Activated CD4-positive, alpha-beta T cell treated with anti-CD3 and anti-CD28 coated beads, Interleukin-2, amount 10 ng/mL, durations not matched to agents 24 days and 14 days (primary cell): ENCODE measurements around the gene PCDHGB6. TPM values are rescaled to one million over a fixed set of nuclear protein-coding genes. Genes with fewer than 3 reads are reported as not detected.
"Not testable (repeated sequence)": the region's sequence is repeated elsewhere in the genome, so short reads cannot be mapped to it uniquely, and the experiment has no call there.

ENCODE experiments used
- DNase-seq: peaks from one replicate; pipeline ENCODE4 v3.0.0; 2022
- H3K27ac Mint-ChIP-seq: one replicate; pipeline ENCODE4 v1.8.0; 2022; ENCODE audit warnings: mild to moderate bottlenecking, mixed read lengths
- H3K27me3 Mint-ChIP-seq: one replicate; pipeline ENCODE4 v1.8.0; 2022; ENCODE audit warnings: mixed read lengths
- H3K36me3 Mint-ChIP-seq: one replicate; pipeline ENCODE4 v1.8.0; 2022; ENCODE audit warnings: low read depth, mild to moderate bottlenecking, mixed read lengths
- H3K4me1 Mint-ChIP-seq: one replicate; pipeline ENCODE4 v1.8.0; 2021; ENCODE audit warnings: mixed read lengths
- H3K4me3 Mint-ChIP-seq: one replicate; pipeline ENCODE4 v1.8.0; 2022; ENCODE audit warnings: mild to moderate bottlenecking, moderate library complexity, mixed read lengths
- H3K9me3 Mint-ChIP-seq: one replicate; pipeline ENCODE4 v1.8.0; 2021; ENCODE audit warnings: mixed read lengths
- intact Hi-C: fragments of 100-400 bp; cut with micrococcal nuclease; formaldehyde crosslinking; loops from one replicate; pipeline ENCODE4 v1.15.1; 2023
- total RNA-seq: library from RNA; stranded (reverse); gene quantifications from 2 replicates; pipeline ENCODE4 v1.2.3, GENCODE V29; 2022

The PCDHGB6 gene
- total RNA-seq, 1 donor from 2014 or later, result 0.14 TPM

- Mint-ChIP-seq H3K4me1 (peaks cover 28% of the 10 kb centered on the region), H3K9me3 (peaks cover 42% of the 10 kb centered on the region), H3K4me3 (peak within 1 kb of the TSS; percentile 82), H3K27me3 (peaks cover 66% of the 10 kb centered on the region), H3K27ac (peak within 1 kb of the TSS; percentile 53)
- peak; percentile 87 for DNase-seq
- H3K36me3 Mint-ChIP-seq, intact Hi-C loops: not testable (repeated sequence)
These were observed 9.8 kb downstream of the PCDHGB6 start, which contains the start of gene PCDHGB7 for GRCh38 chr5:141417494-141418172. Gene PCDHGB7 (plus strand): TSS chr5:141417677. CDS start chr5:141417860, 183 bp downstream.

DNA sequence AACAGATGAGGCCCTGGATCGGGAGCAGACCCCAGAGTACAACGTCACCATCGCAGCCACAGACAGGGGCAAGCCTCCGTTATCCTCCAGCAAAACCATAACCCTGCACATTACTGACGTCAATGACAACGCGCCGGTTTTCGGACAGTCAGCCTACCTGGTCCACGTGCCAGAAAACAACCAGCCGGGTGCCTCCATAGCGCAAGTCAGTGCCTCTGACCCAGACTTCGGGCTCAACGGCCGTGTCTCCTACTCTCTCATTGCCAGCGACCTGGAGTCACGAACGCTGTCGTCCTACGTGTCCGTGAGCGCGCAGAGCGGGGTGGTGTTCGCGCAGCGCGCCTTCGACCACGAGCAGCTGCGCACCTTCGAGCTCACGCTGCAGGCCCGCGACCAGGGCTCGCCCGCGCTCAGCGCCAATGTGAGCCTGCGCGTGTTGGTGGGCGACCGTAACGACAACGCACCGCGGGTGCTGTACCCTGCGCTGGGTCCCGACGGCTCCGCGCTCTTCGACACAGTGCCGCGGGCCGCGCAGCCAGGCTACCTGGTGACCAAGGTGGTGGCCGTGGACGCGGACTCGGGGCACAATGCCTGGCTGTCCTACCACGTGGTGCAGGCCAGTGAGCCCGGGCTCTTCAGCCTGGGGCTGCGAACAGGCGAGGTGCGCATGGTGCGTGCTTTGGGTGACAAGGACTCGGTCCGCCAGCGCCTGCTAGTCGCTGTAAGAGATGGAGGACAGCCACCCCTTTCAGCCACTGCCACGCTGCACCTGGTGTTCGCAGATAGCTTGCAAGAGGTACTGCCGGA lies 11.5 kb downstream of the PCDHGB6 start:
- Mint-ChIP-seq H3K4me3 (no peak overlapping the region), H3K27me3 (peaks cover 61% of the 10 kb centered on the region), H3K4me1 (peaks cover 20% of the 10 kb centered on the region), H3K27ac (peak overlapping the region; percentile 50), H3K9me3 (peaks cover 35% of the 10 kb centered on the region), H3K36me3 (peaks cover 5% of the 10 kb centered on the region)
- peak; percentile 50 for DNase-seq
- intact Hi-C loops, result no loop called here

- peaks cover 53% of the 10 kb centered on the region for H3K27me3 Mint-ChIP-seq
- H3K36me3 Mint-ChIP-seq, result peaks cover 5% of the 10 kb centered on the region
- peak within 1 kb of the TSS; percentile 84 for H3K4me3 Mint-ChIP-seq
- peak; percentile 85 for DNase-seq
- H3K4me1 Mint-ChIP-seq, result peaks cover 18% of the 10 kb centered on the region
- H3K27ac Mint-ChIP-seq, result peak within 1 kb of the TSS; percentile 30
- intact Hi-C loops, result loop anchor here (2.0 to 5.0 kb wide), 3 partner anchors 56 to 104 kb away; partner anchors contain the start of gene PCDHGC3
- peaks cover 31% of the 10 kb centered on the region for H3K9me3 Mint-ChIP-seq
These were observed 13.2 kb downstream of the PCDHGB6 start, which contains the start of gene PCDHGA11 for GRCh38 chr5:141420855-141421488. Gene PCDHGA11 (plus strand): TSS chr5:141421051. CDS start chr5:141421228, 177 bp downstream.

DNA sequence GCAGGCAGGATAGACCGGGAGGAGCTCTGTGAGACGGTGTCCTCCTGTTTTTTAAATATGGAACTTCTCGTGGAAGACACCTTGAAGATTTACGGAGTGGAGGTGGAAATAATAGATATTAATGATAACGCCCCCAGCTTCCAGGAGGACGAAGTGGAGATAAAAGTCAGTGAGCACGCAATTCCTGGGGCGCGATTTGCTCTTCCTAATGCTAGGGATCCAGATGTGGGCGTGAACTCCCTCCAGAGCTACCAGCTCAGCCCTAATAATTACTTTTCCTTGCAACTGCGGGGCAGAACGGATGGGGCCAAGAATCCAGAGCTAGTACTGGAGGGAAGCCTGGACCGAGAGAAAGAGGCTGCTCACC lies 13.7 kb downstream of the PCDHGB6 start:
- Mint-ChIP-seq H3K4me3 (peak overlapping the region; percentile 84), H3K27ac (no peak overlapping the region), H3K4me1 (peaks cover 18% of the 10 kb centered on the region), H3K27me3 (peaks cover 49% of the 10 kb centered on the region), H3K9me3 (peaks cover 31% of the 10 kb centered on the region), H3K36me3 (peaks cover 5% of the 10 kb centered on the region)
- intact Hi-C loops, result loop anchor here (2.0 to 5.0 kb wide), 3 partner anchors 56 to 103 kb away; partner anchors contain the start of gene PCDHGC3
- DNase-seq, result no peak

- peaks cover 47% of the 10 kb centered on the region for H3K27me3 Mint-ChIP-seq
- peaks cover 18% of the 10 kb centered on the region for H3K4me1 Mint-ChIP-seq
- H3K4me3 Mint-ChIP-seq, result no peak overlapping the region
- peak; percentile 46 for DNase-seq
- intact Hi-C loops, result loop anchor here (5.0 kb wide), 1 partner anchor 54 kb away; the partner anchor contains the start of gene PCDHGC3
- H3K27ac Mint-ChIP-seq, result no peak overlapping the region
- H3K9me3 Mint-ChIP-seq, result peaks cover 30% of the 10 kb centered on the region
- peaks cover 4% of the 10 kb centered on the region for H3K36me3 Mint-ChIP-seq
These were observed 15.0 kb downstream of the PCDHGB6 start for GRCh38 chr5:141422742-141423291.

- H3K27ac Mint-ChIP-seq, result no peak overlapping the region
These were observed 20.1 kb downstream of the PCDHGB6 start for GRCh38 chr5:141427783-141428426.

DNA sequence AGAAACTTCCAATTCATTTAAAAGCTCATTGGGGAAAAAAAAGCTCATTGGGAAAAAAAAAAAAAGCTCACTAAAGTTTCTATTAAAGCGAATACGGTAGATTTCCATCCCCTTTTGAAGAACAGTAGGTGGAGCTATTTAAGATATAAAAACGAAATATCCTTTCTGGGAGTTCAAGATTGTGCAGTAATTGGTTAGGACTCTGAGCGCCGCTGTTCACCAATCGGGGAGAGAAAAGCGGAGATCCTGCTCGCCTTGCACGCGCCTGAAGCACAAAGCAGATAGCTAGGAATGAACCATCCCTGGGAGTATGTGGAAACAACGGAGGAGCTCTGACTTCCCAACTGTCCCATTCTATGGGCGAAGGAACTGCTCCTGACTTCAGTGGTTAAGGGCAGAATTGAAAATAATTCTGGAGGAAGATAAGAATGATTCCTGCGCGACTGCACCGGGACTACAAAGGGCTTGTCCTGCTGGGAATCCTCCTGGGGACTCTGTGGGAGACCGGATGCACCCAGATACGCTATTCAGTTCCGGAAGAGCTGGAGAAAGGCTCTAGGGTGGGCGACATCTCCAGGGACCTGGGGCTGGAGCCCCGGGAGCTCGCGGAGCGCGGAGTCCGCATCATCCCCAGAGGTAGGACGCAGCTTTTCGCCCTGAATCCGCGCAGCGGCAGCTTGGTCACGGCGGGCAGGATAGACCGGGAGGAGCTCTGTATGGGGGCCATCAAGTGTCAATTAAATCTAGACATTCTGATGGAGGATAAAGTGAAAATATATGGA lies 22.7 kb downstream of the PCDHGB6 start, which contains the start of gene PCDHGA12:
Gene PCDHGA12, plus strand, starts transcription at position 176 of the 782 bp plus-strand sequence. Its CDS starts 253 bp downstream, at position 429.
- peaks cover 3% of the 10 kb centered on the region for H3K4me1 Mint-ChIP-seq
- intact Hi-C loops, result no loop called here
- H3K9me3 Mint-ChIP-seq, result peaks cover 9% of the 10 kb centered on the region
- peak within 1 kb of the TSS; percentile 69 for H3K27ac Mint-ChIP-seq
- peak; percentile 72 for DNase-seq
- H3K4me3 Mint-ChIP-seq, result peak within 1 kb of the TSS; percentile 78
- H3K36me3 Mint-ChIP-seq, result peaks cover 4% of the 10 kb centered on the region
- H3K27me3 Mint-ChIP-seq, result peaks cover 22% of the 10 kb centered on the region

More at GRCh38 chr5:141427783-141428426, 20.1 kb downstream of the PCDHGB6 start:
- Mint-ChIP-seq H3K27me3 (peaks cover 32% of the 10 kb centered on the region), H3K36me3 (peaks cover 4% of the 10 kb centered on the region), H3K4me3 (no peak overlapping the region), H3K4me1 (peaks cover 3% of the 10 kb centered on the region), H3K9me3 (peaks cover 9% of the 10 kb centered on the region)
- DNase-seq, result no peak
- intact Hi-C loops, result no loop called here

DNA sequence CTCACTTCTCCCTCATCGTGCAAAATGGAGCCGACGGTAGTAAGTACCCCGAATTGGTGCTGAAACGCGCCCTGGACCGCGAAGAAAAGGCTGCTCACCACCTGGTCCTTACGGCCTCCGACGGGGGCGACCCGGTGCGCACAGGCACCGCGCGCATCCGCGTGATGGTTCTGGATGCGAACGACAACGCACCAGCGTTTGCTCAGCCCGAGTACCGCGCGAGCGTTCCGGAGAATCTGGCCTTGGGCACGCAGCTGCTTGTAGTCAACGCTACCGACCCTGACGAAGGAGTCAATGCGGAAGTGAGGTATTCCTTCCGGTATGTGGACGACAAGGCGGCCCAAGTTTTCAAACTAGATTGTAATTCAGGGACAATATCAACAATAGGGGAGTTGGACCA lies 23.5 kb downstream of the PCDHGB6 start:
- Mint-ChIP-seq H3K9me3 (peaks cover 9% of the 10 kb centered on the region), H3K27me3 (peaks cover 24% of the 10 kb centered on the region), H3K27ac (no peak overlapping the region), H3K4me3 (peak overlapping the region; percentile 78), H3K4me1 (peaks cover 3% of the 10 kb centered on the region), H3K36me3 (peaks cover 4% of the 10 kb centered on the region)
- DNase-seq, result peak; percentile 62
- intact Hi-C loops, result no loop called here

GRCh38 chr5:141432308-141432707 lies 24.5 kb downstream of the PCDHGB6 start:
- H3K4me1 Mint-ChIP-seq, H3K9me3 Mint-ChIP-seq, H3K36me3 Mint-ChIP-seq, intact Hi-C loops, DNase-seq, H3K27ac Mint-ChIP-seq: not testable (repeated sequence)
- peak overlapping the region; percentile 51 for H3K4me3 Mint-ChIP-seq
- peaks cover 26% of the 10 kb centered on the region for H3K27me3 Mint-ChIP-seq

- DNase-seq, H3K4me1 Mint-ChIP-seq, H3K4me3 Mint-ChIP-seq, H3K9me3 Mint-ChIP-seq, H3K27ac Mint-ChIP-seq, H3K36me3 Mint-ChIP-seq, intact Hi-C loops: not testable (repeated sequence)
- H3K27me3 Mint-ChIP-seq, result peaks cover 27% of the 10 kb centered on the region
These were observed 24.9 kb downstream of the PCDHGB6 start for GRCh38 chr5:141432726-141433125.

DNA sequence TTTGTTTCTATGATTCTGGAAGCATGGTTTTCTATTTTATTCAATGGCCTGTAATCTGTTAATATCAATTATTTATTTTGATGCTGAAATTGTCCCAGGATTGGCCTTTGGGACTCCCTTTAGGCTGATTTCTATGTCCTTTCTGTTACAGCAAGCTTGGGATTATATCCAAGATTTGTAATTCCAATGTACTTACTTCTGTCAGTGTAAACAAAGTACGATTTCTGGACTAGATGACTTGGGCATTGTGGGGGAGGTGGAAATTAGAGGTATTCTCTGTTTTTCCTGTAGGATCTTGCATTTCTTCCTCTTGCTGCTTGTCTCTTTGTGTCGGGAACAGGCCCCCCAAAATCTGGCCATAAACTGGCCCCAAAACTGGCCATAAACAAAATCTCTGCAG lies 26.2 kb downstream of the PCDHGB6 start:
- peaks cover 27% of the 10 kb centered on the region for H3K27me3 Mint-ChIP-seq
- intact Hi-C loops, result no loop called here
- H3K4me3 Mint-ChIP-seq, result no peak overlapping the region
- peaks cover 4% of the 10 kb centered on the region for H3K36me3 Mint-ChIP-seq
- peaks cover 9% of the 10 kb centered on the region for H3K9me3 Mint-ChIP-seq
- H3K27ac Mint-ChIP-seq, result no peak overlapping the region
- H3K4me1 Mint-ChIP-seq, result peaks cover 3% of the 10 kb centered on the region
- DNase-seq, result no peak

DNA sequence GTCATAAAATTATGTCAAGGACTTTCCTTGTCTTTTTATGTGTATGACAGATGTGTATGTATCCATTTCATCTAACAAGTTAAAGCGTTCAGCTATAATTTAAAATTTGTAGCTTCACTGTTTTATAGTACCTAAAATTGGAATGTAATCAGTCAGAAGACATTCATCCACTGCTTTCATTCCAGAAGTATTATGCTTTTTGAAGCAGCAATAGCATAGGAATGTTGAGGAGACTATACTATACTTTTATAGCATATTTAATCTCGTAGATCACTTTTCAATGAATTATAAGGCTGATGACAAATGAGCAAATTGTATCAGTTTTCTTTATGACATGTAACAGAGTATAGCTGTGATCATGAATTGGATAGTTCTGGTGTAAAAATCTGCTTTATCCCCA lies 29.4 kb downstream of the PCDHGB6 start:
- no peak overlapping the region for H3K27ac Mint-ChIP-seq
- no peak overlapping the region for H3K4me3 Mint-ChIP-seq
- peaks cover 9% of the 10 kb centered on the region for H3K27me3 Mint-ChIP-seq

More for the DNA sequence above, 29.4 kb downstream of the PCDHGB6 start:
- intact Hi-C loops, result no loop called here
- Mint-ChIP-seq H3K36me3 (no peaks in the 10 kb centered on the region), H3K4me1 (no peaks in the 10 kb centered on the region), H3K9me3 (peaks cover 2% of the 10 kb centered on the region)
- DNase-seq, result no peak
